ENCODE measurements around the gene GOSR1. TPM values are rescaled to one million over a fixed set of nuclear protein-coding genes. Genes with fewer than 3 reads are reported as not detected.

Gene GOSR1
- total and polyA plus RNA-seq, 4 donors = 14.8 to 45.1 (median 32.1) TPM

- H3K27me3 ChIP-seq (ENCODE audit: control insufficient read depth in 3 of 3, insufficient read depth in 3 of 3, low read length in 2 of 3) = no peaks in the 10 kb centered on the region
- no peak for DNase-seq
- H3K9me3 ChIP-seq (ENCODE audit: control insufficient read depth in 4 of 4, insufficient read depth in 3 of 4, low read length in 3 of 4) = peaks cover 0 to 5% (median 0%) of the 10 kb centered on the region in 4 donors
- no peaks in the 10 kb centered on the region for H3K36me3 ChIP-seq (ENCODE audit: control insufficient read depth in 4 of 4, insufficient read depth in 4 of 4, low read length in 4 of 4)
- no peak for TF ChIP-seq CTCF (IDR thresholded peaks at IDR 0.05; ENCODE audit: control extremely low read depth, extremely low read depth)
- H3K9ac ChIP-seq (ENCODE audit: insufficient read depth in 1 of 2, low read length in 2 of 2) = no peak overlapping the region
- no peak overlapping the region for H3K4me3 ChIP-seq
- H3K4me1 ChIP-seq (ENCODE audit: control insufficient read depth in 5 of 5, insufficient read depth in 5 of 5, low read length in 5 of 5) = no peaks in the 10 kb centered on the region
- no peak overlapping the region for H3K27ac ChIP-seq (ENCODE audit: low read depth in 1 of 2, low read length in 1 of 2)
- WGBS, 2 donors = 89 to 94% methylated on average over 5 of the region's 5 CpGs
- no peak for ATAC-seq (ENCODE audit: insufficient read depth, low FRiP score)
Observed at GRCh38 chr17:30555942-30556341, 78.7 kb downstream of the GOSR1 start.

- Histone ChIP-seq H3K36me3 (ENCODE audit: control insufficient read depth in 4 of 4, insufficient read depth in 4 of 4, low read length in 4 of 4) (no peaks in the 10 kb centered on the region), H3K4me3 (no peak overlapping the region), H3K9ac (ENCODE audit: insufficient read depth in 1 of 2, low read length in 2 of 2) (no peak overlapping the region), H3K4me1 (ENCODE audit: control insufficient read depth in 5 of 5, insufficient read depth in 5 of 5, low read length in 5 of 5) (no peaks in the 10 kb centered on the region), H3K27ac (ENCODE audit: low read depth in 1 of 2, low read length in 1 of 2) (no peak overlapping the region), H3K27me3 (ENCODE audit: control insufficient read depth in 3 of 3, insufficient read depth in 3 of 3, low read length in 2 of 3) (no peaks in the 10 kb centered on the region), H3K9me3 (ENCODE audit: control insufficient read depth in 4 of 4, insufficient read depth in 3 of 4, low read length in 3 of 4) (peaks cover 0 to 5% (median 0%) of the 10 kb centered on the region in 4 donors)
- no peak for DNase-seq
- WGBS, 2 donors = 87 to 88% methylated on average over 26 of the region's 26 CpGs
- TF ChIP-seq CTCF (IDR thresholded peaks at IDR 0.05; ENCODE audit: control extremely low read depth, extremely low read depth) = no peak
- no peak for ATAC-seq (ENCODE audit: insufficient read depth, low FRiP score)
Observed at GRCh38 chr17:30556374-30557332, 79.4 kb downstream of the GOSR1 start.

GRCh38 chr17:30557916-30558685 lies 80.9 kb downstream of the GOSR1 start:
- peaks cover 0 to 5% (median 0%) of the 10 kb centered on the region in 4 donors for H3K9me3 ChIP-seq (ENCODE audit: control insufficient read depth in 4 of 4, insufficient read depth in 3 of 4, low read length in 3 of 4)
- WGBS, 2 donors = 73 to 78% methylated on average over 8 of the region's 8 CpGs
- no peaks in the 10 kb centered on the region for H3K27me3 ChIP-seq (ENCODE audit: control insufficient read depth in 3 of 3, insufficient read depth in 3 of 3, low read length in 2 of 3)
- TF ChIP-seq CTCF (IDR thresholded peaks at IDR 0.05; ENCODE audit: control extremely low read depth, extremely low read depth) = no peak
- H3K9ac ChIP-seq (ENCODE audit: insufficient read depth in 1 of 2, low read length in 2 of 2) = no peak overlapping the region
- H3K36me3 ChIP-seq (ENCODE audit: control insufficient read depth in 4 of 4, insufficient read depth in 4 of 4, low read length in 4 of 4) = no peaks in the 10 kb centered on the region
- H3K27ac ChIP-seq (ENCODE audit: low read depth in 1 of 2, low read length in 1 of 2) = no peak overlapping the region
- no peaks in the 10 kb centered on the region for H3K4me1 ChIP-seq (ENCODE audit: control insufficient read depth in 5 of 5, insufficient read depth in 5 of 5, low read length in 5 of 5)
- no peak overlapping the region for H3K4me3 ChIP-seq
- DNase-seq (no peak), ATAC-seq (ENCODE audit: insufficient read depth, low FRiP score) (no peak)
